H9 (cell line): ENCODE data around the gene CTNNAL1. TPM values are rescaled to one million over a fixed set of nuclear protein-coding genes. Genes with fewer than 3 reads are reported as not detected.

Experiments
- DNase-seq: peaks from one replicate; pipeline ENCODE4 v3.0.0-alpha.2; 2017
- H2AFZ ChIP-seq: one replicate; pipeline ENCODE4 v1.6.1; 2013; ENCODE audit warnings: mild to moderate bottlenecking, low read length, control low read depth, moderate library complexity
- H2AK5ac ChIP-seq: 2 replicates; pipeline ENCODE4 v1.6.1; 2013; ENCODE audit warnings: low read length, control low read depth, mixed read lengths; ENCODE audit not compliant: insufficient read length
- H2BK120ac ChIP-seq: one replicate; pipeline ENCODE4 v1.6.1; 2013; ENCODE audit warnings: low read depth, mild to moderate bottlenecking, low read length, control low read depth, inconsistent platforms; ENCODE audit not compliant: poor library complexity, severe bottlenecking
- H2BK12ac ChIP-seq: 2 replicates; pipeline ENCODE4 v1.6.1; 2013; ENCODE audit warnings: low read length, control low read depth, mixed read lengths, low read depth; ENCODE audit not compliant: insufficient read length
- H2BK15ac ChIP-seq: 2 replicates; pipeline ENCODE4 v1.6.1; 2013; ENCODE audit warnings: low read depth, low read length, control low read depth
- H2BK20ac ChIP-seq: one replicate; pipeline ENCODE4 v1.6.1; 2013; ENCODE audit warnings: low read depth, mild to moderate bottlenecking, low read length, control low read depth, inconsistent platforms; ENCODE audit not compliant: poor library complexity, severe bottlenecking
- H2BK5ac ChIP-seq: 2 replicates; pipeline ENCODE4 v1.6.1; 2013; ENCODE audit warnings: low read length, control low read depth, mixed read lengths; ENCODE audit not compliant: insufficient read length
- H3K14ac ChIP-seq: 2 replicates; pipeline ENCODE4 v1.6.1; 2013; ENCODE audit warnings: low read length, control low read depth; ENCODE audit not compliant: insufficient read depth
- H3K18ac ChIP-seq: 2 replicates; pipeline ENCODE4 v1.6.1; 2013; ENCODE audit warnings: low read depth, mild to moderate bottlenecking, mixed read lengths, low read length, control low read depth; ENCODE audit not compliant: insufficient read length
- H3K23ac ChIP-seq: 2 replicates; pipeline ENCODE4 v1.6.1; 2013; ENCODE audit warnings: low read length, control low read depth, mixed read lengths, low read depth; ENCODE audit not compliant: insufficient read length
- H3K23me2 ChIP-seq: 2 replicates; pipeline ENCODE4 v1.6.1; 2013; ENCODE audit warnings: low read depth, mild to moderate bottlenecking, mixed read lengths, low read length, control low read depth; ENCODE audit not compliant: insufficient read length, poor library complexity, severe bottlenecking
- H3K27ac ChIP-seq: 2 replicates; pipeline ENCODE4 v1.5.1; 2013; ENCODE audit warnings: low read length, control low read depth, mixed read lengths, low read depth; ENCODE audit not compliant: insufficient read length
- H3K27me3 ChIP-seq: 2 replicates; pipeline ENCODE4 v1.6.1; 2013; ENCODE audit warnings: low read length, control low read depth, inconsistent platforms; ENCODE audit not compliant: insufficient read depth
- H3K4ac ChIP-seq: 2 replicates; pipeline ENCODE4 v1.6.1; 2013; ENCODE audit warnings: low read depth, mild to moderate bottlenecking, control low read depth, inconsistent platforms, low read length, moderate library complexity
- H3K4me1 ChIP-seq: 2 replicates; pipeline ENCODE4 v1.6.1; 2013; ENCODE audit warnings: low read length, control low read depth, inconsistent platforms; ENCODE audit not compliant: insufficient read depth
- H3K4me2 ChIP-seq: 2 replicates; pipeline ENCODE4 v1.6.1; 2013; ENCODE audit warnings: low read length, control low read depth, mixed read lengths; ENCODE audit not compliant: insufficient read length, insufficient read depth
- H3K56ac ChIP-seq: 2 replicates; pipeline ENCODE4 v1.6.1; 2013; ENCODE audit warnings: low read depth, mild to moderate bottlenecking, mixed read lengths, low read length, control low read depth; ENCODE audit not compliant: insufficient read length
- H3K79me1 ChIP-seq: 2 replicates; pipeline ENCODE4 v1.6.1; 2013; ENCODE audit warnings: low read depth, mild to moderate bottlenecking, moderate library complexity, low read length, control low read depth, inconsistent platforms; ENCODE audit not compliant: insufficient read depth, poor library complexity, severe bottlenecking
- H3K79me2 ChIP-seq: 2 replicates; pipeline ENCODE4 v1.6.1; 2013; ENCODE audit warnings: low read length, control low read depth, inconsistent platforms; ENCODE audit not compliant: insufficient read depth
- H3K9ac ChIP-seq: 2 replicates; pipeline ENCODE4 v1.6.1; 2013; ENCODE audit warnings: low read length, control low read depth, mixed read lengths; ENCODE audit not compliant: insufficient read length; ENCODE audit errors: extremely low read depth
- H3K9me3 ChIP-seq: one replicate; pipeline ENCODE4 v1.6.1; 2013; ENCODE audit warnings: low read depth, low read length, inconsistent platforms; ENCODE audit not compliant: control insufficient read depth
- H3T11ph ChIP-seq: one replicate; pipeline ENCODE4 v1.6.1; 2013; ENCODE audit warnings: mild to moderate bottlenecking, low read length, control low read depth, inconsistent platforms
- H4K20me1 ChIP-seq: one replicate; pipeline ENCODE4 v1.6.1; 2013; ENCODE audit not compliant: control insufficient read depth, insufficient read length, insufficient read depth
- H4K5ac ChIP-seq: 2 replicates; pipeline ENCODE4 v1.6.1; 2013; ENCODE audit warnings: low read depth, mild to moderate bottlenecking, mixed read lengths, low read length, control low read depth; ENCODE audit not compliant: insufficient read length
- H4K8ac ChIP-seq: replicated peaks from 2 replicates; pipeline ENCODE4 v1.6.1; 2013; ENCODE audit warnings: low read length, control low read depth, mixed read lengths, low read depth; ENCODE audit not compliant: insufficient read length
- H4K91ac ChIP-seq: 2 replicates; pipeline ENCODE4 v1.6.1; 2013; ENCODE audit warnings: low read depth, mild to moderate bottlenecking, moderate library complexity, mixed read lengths, low read length, control low read depth; ENCODE audit not compliant: insufficient read length
- H3K27ac Mint-ChIP-seq, 3 experiments: 2 replicates in 2 of 3; 3 replicates in 1 of 3; pipeline ENCODE4 v1.8.0; 2020 to 2021; ENCODE audit warnings: mixed read lengths in 3 of 3, mild to moderate bottlenecking in 1 of 3, moderate library complexity in 1 of 3
- H3K27me3 Mint-ChIP-seq: 2 replicates; pipeline ENCODE4 v1.8.0; 2021; ENCODE audit warnings: low read depth, mild to moderate bottlenecking, moderate library complexity, mixed read lengths
- H3K36me3 Mint-ChIP-seq, 3 experiments: 2 replicates in 2 of 3; 3 replicates in 1 of 3; pipeline ENCODE4 v1.8.0; 2020 to 2021; ENCODE audit warnings: low read depth in 3 of 3, mixed read lengths in 3 of 3; ENCODE audit not compliant: insufficient read depth in 1 of 3
- H3K4me1 Mint-ChIP-seq, 2 experiments: 2 replicates each; pipeline ENCODE4 v1.8.0; 2020; ENCODE audit warnings: mixed read lengths in 2 of 2
- H3K4me3 Mint-ChIP-seq, 2 experiments: 2 replicates in 1 of 2; 3 replicates in 1 of 2; pipeline ENCODE4 v1.8.0; 2020 to 2021; ENCODE audit warnings: mild to moderate bottlenecking in 2 of 2, mixed read lengths in 2 of 2, moderate library complexity in 1 of 2
- H3K9me3 Mint-ChIP-seq, 2 experiments: 2 replicates in 1 of 2; 3 replicates in 1 of 2; pipeline ENCODE4 v1.8.0; 2020; ENCODE audit warnings: mild to moderate bottlenecking in 2 of 2, mixed read lengths in 2 of 2, moderate library complexity in 1 of 2
- WGBS: extraction: QIAGEN DNeasy Blood & Tissue Kit; methylation state at CpG from one replicate; pipeline ENCODE4 v1.1.7; 2013; ENCODE audit warnings: missing lambda C conversion rate, low lambda C conversion rate, mixed read lengths; ENCODE audit not compliant: insufficient read length; ENCODE audit errors: extremely low coverage; 5-methylcytosine and 5-hydroxymethylcytosine counted together
- total RNA-seq: library from RNA; stranded (reverse); gene quantifications from 2 replicates; pipeline ENCODE4 v1.2.1, GENCODE V29; 2021
- TF ChIP-seq, protein P1 (sequence below): fragments of 200-600 bp; sonication (generic); conservative IDR thresholded peaks from 3 replicates; pipeline ENCODE4 v1.8.0; 2021; ENCODE audit warnings: antibody characterized with exemption, mild to moderate bottlenecking

Gene CTNNAL1
- total RNA-seq, 1 experiment from 2014 or later = 52.9 TPM

DNA sequence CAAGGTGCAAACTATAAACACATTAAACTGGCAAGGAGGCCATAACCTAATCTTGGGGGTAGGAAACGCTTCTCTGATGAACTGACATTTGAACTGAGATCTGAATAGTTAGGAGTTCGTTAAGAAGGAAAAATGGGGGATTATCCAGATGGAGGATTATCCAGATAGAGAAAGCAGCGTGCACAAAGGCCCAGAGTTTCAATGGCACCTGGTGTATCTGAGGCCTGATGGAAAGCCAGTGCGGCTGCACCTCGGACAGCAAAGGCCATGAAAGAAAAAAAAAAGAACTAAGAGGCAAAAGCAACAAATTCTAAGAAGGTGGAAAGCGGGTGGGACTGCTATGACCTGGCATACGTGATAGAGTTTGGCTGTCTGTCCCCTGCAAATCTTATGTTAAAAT lies 13.0 kb upstream of the CTNNAL1 start:
- H2BK120ac ChIP-seq = no peak overlapping the region
- no peaks in the 10 kb centered on the region for H3K23me2 ChIP-seq
- H3K79me1 ChIP-seq = no peaks in the 10 kb centered on the region
- no peak overlapping the region for H2BK15ac ChIP-seq
- H2BK12ac ChIP-seq = no peak overlapping the region
- no peak overlapping the region for H3K56ac ChIP-seq
- TF ChIP-seq, protein P1, sequence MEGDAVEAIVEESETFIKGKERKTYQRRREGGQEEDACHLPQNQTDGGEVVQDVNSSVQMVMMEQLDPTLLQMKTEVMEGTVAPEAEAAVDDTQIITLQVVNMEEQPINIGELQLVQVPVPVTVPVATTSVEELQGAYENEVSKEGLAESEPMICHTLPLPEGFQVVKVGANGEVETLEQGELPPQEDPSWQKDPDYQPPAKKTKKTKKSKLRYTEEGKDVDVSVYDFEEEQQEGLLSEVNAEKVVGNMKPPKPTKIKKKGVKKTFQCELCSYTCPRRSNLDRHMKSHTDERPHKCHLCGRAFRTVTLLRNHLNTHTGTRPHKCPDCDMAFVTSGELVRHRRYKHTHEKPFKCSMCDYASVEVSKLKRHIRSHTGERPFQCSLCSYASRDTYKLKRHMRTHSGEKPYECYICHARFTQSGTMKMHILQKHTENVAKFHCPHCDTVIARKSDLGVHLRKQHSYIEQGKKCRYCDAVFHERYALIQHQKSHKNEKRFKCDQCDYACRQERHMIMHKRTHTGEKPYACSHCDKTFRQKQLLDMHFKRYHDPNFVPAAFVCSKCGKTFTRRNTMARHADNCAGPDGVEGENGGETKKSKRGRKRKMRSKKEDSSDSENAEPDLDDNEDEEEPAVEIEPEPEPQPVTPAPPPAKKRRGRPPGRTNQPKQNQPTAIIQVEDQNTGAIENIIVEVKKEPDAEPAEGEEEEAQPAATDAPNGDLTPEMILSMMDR = no peak
- H2AK5ac ChIP-seq = no peak overlapping the region
- no peak overlapping the region for H3K4me3 Mint-ChIP-seq
- whole genome bisulfite sequencing = no CpG with 5 or more reads among the region's 7 CpGs
- H3K79me2 ChIP-seq = no peaks in the 10 kb centered on the region
- H3K4me2 ChIP-seq = no peak overlapping the region
- H3K27me3 ChIP-seq = no peaks in the 10 kb centered on the region
- H3K27ac ChIP-seq = no peak overlapping the region
- H3K18ac ChIP-seq = no peak overlapping the region
- H3K23ac ChIP-seq = no peak overlapping the region
- no peak for DNase-seq
- no peak overlapping the region for H4K5ac ChIP-seq
- no peaks in the 10 kb centered on the region for H4K20me1 ChIP-seq
- H3K9me3 Mint-ChIP-seq = no peaks in the 10 kb centered on the region
- H2BK20ac ChIP-seq = no peak overlapping the region
- peaks cover 9 to 15% of the 10 kb centered on the region in 2 experiments for H3K4me1 Mint-ChIP-seq
- no peak overlapping the region for H4K8ac ChIP-seq
- no peak overlapping the region for H3K14ac ChIP-seq
- H3K9ac ChIP-seq = no peak overlapping the region
- no peaks in the 10 kb centered on the region for H3K27me3 Mint-ChIP-seq
- no peaks in the 10 kb centered on the region for H3K9me3 ChIP-seq
- H3K4ac ChIP-seq = no peak overlapping the region
- H2AFZ ChIP-seq = no peak overlapping the region
- H3K4me1 ChIP-seq = no peaks in the 10 kb centered on the region
- H3T11ph ChIP-seq = no peak overlapping the region
- peak overlapping the region in 2 of 3 experiments; percentile 16 to 79; a peak in 3 of 7 replicates for H3K27ac Mint-ChIP-seq
- H3K36me3 Mint-ChIP-seq = peaks cover 0 to 8% (median 4%) of the 10 kb centered on the region in 3 experiments; a peak in 6 of 7 replicates
- H4K91ac ChIP-seq = no peak overlapping the region
- no peak overlapping the region for H2BK5ac ChIP-seq
